Activated CD4-positive, CD25-positive, alpha-beta regulatory T cell treated with anti-CD3 and anti-CD28 coated beads, Interleukin-2, amount 50 U/mL, for 24 hours (primary cell): Measurements from ENCODE around the gene ZNFX1.
A peak's percentile ranks its signal among the peaks of the same experiment; 100 is the strongest.
"Not testable (repeated sequence)": the region's sequence is repeated elsewhere in the genome, so short reads cannot be mapped to it uniquely, and the experiment has no call there.

Experiments
- ATAC-seq, 2 donors: fragments of 150-1000 bp; cut with Tn5 transposase; one replicate each; pipeline ENCODE4 v1.10.0; 2021; ENCODE audit warnings: mild to moderate bottlenecking in 1 of 2, moderate library complexity in 1 of 2

ZNFX1 gene

GRCh38 chr20:49248301-49248700, 29.6 kb downstream of the ZNFX1 start:
- ATAC-seq = no peak

- ATAC-seq = no peak
These were observed 30.1 kb downstream of the ZNFX1 start for GRCh38 chr20:49247792-49248191.

GRCh38 chr20:49247169-49247723, 30.6 kb downstream of the ZNFX1 start:
- ATAC-seq = no peak

- peak; percentile 62 to 67 for ATAC-seq
These were observed 31.7 kb downstream of the ZNFX1 start for GRCh38 chr20:49245921-49246740.

GRCh38 chr20:49237531-49237930, 40.3 kb downstream of the ZNFX1 start:
- no peak for ATAC-seq

GRCh38 chr20:49236301-49236700, 41.6 kb downstream of the ZNFX1 start:
- no peak for ATAC-seq

- no peak for ATAC-seq
These were observed 43.0 kb downstream of the ZNFX1 start for GRCh38 chr20:49234831-49235230.

GRCh38 chr20:49233226-49233625, 44.6 kb downstream of the ZNFX1 start:
- ATAC-seq = no peak

- ATAC-seq = no peak
These were observed 46.4 kb downstream of the ZNFX1 start for GRCh38 chr20:49231471-49231870.

GRCh38 chr20:49230561-49231133, 47.2 kb downstream of the ZNFX1 start:
- ATAC-seq = no peak

- no peak for ATAC-seq
These were observed 47.8 kb downstream of the ZNFX1 start for GRCh38 chr20:49230021-49230420.

GRCh38 chr20:49229381-49229780, 48.5 kb downstream of the ZNFX1 start:
- no peak for ATAC-seq

GRCh38 chr20:49228676-49229075, 49.2 kb downstream of the ZNFX1 start:
- ATAC-seq = no peak

GRCh38 chr20:49225896-49226295, 52.0 kb downstream of the ZNFX1 start:
- ATAC-seq = no peak

GRCh38 chr20:49219924-49220831, 57.7 kb downstream of the ZNFX1 start:
- ATAC-seq = no peak

GRCh38 chr20:49219091-49219923, 58.5 kb downstream of the ZNFX1 start, which contains the start of gene DDX27:
Gene DDX27 (plus strand): TSS chr20:49219416. CDS start chr20:49219449, 33 bp downstream.
- ATAC-seq = peak; percentile 90 to 91

- not testable (repeated sequence) for ATAC-seq
These were observed 59.1 kb downstream of the ZNFX1 start for GRCh38 chr20:49218739-49219090.

GRCh38 chr20:49216991-49217578, 60.8 kb downstream of the ZNFX1 start:
- ATAC-seq = peak; percentile 74 to 77

GRCh38 chr20:49215232-49215631, 62.6 kb downstream of the ZNFX1 start:
- no peak for ATAC-seq

- ATAC-seq = no peak
These were observed 63.3 kb downstream of the ZNFX1 start for GRCh38 chr20:49214571-49214970.

GRCh38 chr20:49210757-49211110, 67.1 kb downstream of the ZNFX1 start:
- ATAC-seq = no peak
